Peyer's patch (tissue), 4 donors: ENCODE results near the gene ZNF320.

Source experiments
- CTCF ChIP-seq, 6 experiments: fragments of 450-650 bp in 4 of 6; fragments of 200-600 bp in 2 of 6; sonication (generic) in 1 of 6; IDR thresholded peaks; one replicate each; pipeline ENCODE4 v1.5.1; 2017 to 2019; ENCODE audit warnings: antibody characterized with exemption in 6 of 6, mild to moderate bottlenecking in 3 of 6, moderate library complexity in 1 of 6
- POLR2A ChIP-seq, 2 donors: fragments of 450-650 bp; IDR thresholded peaks; one replicate each; pipeline ENCODE4 v1.5.1; 2017; ENCODE audit warnings: antibody characterized with exemption in 2 of 2, mild to moderate bottlenecking in 2 of 2, moderate library complexity in 2 of 2

DNA sequence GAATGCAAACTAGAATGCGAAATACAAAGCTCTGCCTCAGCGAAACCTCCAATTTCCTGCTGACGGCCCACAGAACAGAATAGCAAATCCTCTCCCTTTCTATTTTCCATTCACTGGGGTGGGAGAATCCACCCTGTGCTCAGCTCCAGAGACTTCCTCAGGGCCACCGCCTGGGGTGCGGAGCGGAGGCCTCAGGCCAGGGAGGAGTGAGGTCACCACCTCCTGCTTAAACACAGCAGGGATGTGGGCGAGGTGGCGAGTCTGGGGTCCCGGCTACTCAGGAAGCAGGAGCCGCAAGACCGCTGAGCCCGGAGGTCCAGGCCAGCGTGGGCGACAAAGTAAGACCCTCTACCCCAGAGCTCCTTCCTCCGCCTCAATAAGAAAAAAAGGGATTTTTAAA is 666 bp upstream of the ZNF320 start:
- TF ChIP-seq CTCF (IDR thresholded peaks at IDR 0.05): no peak
- TF ChIP-seq POLR2A (IDR thresholded peaks at IDR 0.05): no peak
